ENCODE results near the gene SPTB.
"Not testable (repeated sequence)": the region's sequence is repeated elsewhere in the genome, so short reads cannot be mapped to it uniquely, and the experiment has no call there.

SPTB gene

GRCh38 chr14:64879635-64880220 is at the start of gene SPTB:
Gene SPTB (minus strand): TSS chr14:64879907. CDS start chr14:64823094, 56,813 bp downstream.
- no peak for FAIRE-seq

- no peak for FAIRE-seq
These were observed 49.3 kb upstream of the SPTB start for GRCh38 chr14:64929014-64929359.

GRCh38 chr14:64928239-64929013 is 48.7 kb upstream of the SPTB start:
- no peak for FAIRE-seq

GRCh38 chr14:64927031-64927430 is 47.3 kb upstream of the SPTB start:
- FAIRE-seq, result no peak

- no peak for FAIRE-seq
These were observed 46.8 kb upstream of the SPTB start for GRCh38 chr14:64926398-64926995.

- FAIRE-seq, result no peak
These were observed 43.3 kb upstream of the SPTB start for GRCh38 chr14:64923015-64923414.

- no peak for FAIRE-seq
These were observed 40.8 kb upstream of the SPTB start for GRCh38 chr14:64920465-64920864.

- FAIRE-seq, result no peak
These were observed 39.9 kb upstream of the SPTB start for GRCh38 chr14:64919618-64920017.

GRCh38 chr14:64919215-64919614 is 39.5 kb upstream of the SPTB start:
- no peak for FAIRE-seq

GRCh38 chr14:64918216-64918615 is 38.5 kb upstream of the SPTB start:
- no peak for FAIRE-seq

GRCh38 chr14:64915797-64916196 is 36.1 kb upstream of the SPTB start:
- FAIRE-seq, result no peak

- FAIRE-seq, result no peak
These were observed 35.3 kb upstream of the SPTB start for GRCh38 chr14:64915029-64915424.

- FAIRE-seq, result peak; percentile 96
These were observed 34.7 kb upstream of the SPTB start, which contains the start of gene CHURC1 for GRCh38 chr14:64914237-64915028. Gene CHURC1 (plus strand): TSS chr14:64914455. CDS start chr14:64914496, 41 bp downstream.

- not testable (repeated sequence) for FAIRE-seq
These were observed 33.8 kb upstream of the SPTB start for GRCh38 chr14:64913477-64913876.

GRCh38 chr14:64912261-64912660 is 32.6 kb upstream of the SPTB start:
- no peak for FAIRE-seq

- FAIRE-seq, result no peak
These were observed 31.3 kb upstream of the SPTB start for GRCh38 chr14:64910847-64911495.

GRCh38 chr14:64906022-64906421 is 26.3 kb upstream of the SPTB start:
- FAIRE-seq, result no peak

- no peak for FAIRE-seq
These were observed 20.3 kb upstream of the SPTB start for GRCh38 chr14:64899958-64900357.

- peak; percentile 98 for FAIRE-seq
These were observed 12.2 kb upstream of the SPTB start for GRCh38 chr14:64891839-64892375.

- FAIRE-seq, result no peak
These were observed 11.6 kb upstream of the SPTB start for GRCh38 chr14:64891173-64891838.

- no peak for FAIRE-seq
These were observed 9.6 kb upstream of the SPTB start for GRCh38 chr14:64889352-64889751.

GRCh38 chr14:64885559-64885958 is 5.9 kb upstream of the SPTB start:
- FAIRE-seq, result no peak
